Measurements from ENCODE around the gene LETM1.

Gene LETM1

DNA sequence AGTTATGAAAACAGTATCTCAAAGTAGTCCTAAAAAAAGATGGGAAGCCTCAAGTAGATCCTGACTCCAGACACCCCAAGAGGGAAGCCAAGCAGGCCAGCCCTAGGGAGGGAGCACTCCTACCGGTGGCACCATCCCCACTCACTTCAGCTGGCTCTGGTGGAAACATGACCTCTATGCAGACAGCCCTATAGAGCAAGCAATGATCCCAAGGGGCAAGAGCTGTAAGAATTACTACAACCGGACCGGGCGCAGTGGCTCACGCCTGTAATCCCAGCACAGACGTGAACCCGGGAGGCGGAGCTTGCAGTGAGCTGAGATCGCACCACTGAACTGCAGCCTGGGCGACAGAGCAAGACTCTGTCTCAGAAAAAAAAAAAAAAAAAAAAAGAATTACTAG, 5.7 kb downstream of the LETM1 start:
- no peak for TF ChIP-seq TAF1 (IDR thresholded peaks at IDR 0.05; ENCODE audit: borderline replicate concordance, insufficient read depth, low read length)
- no peak for TF ChIP-seq FOXP2 (optimal IDR thresholded peaks at IDR 0.05; ENCODE audit: borderline replicate concordance, extremely low read depth, extremely low read length, insufficient read depth)
- TF ChIP-seq REST (IDR thresholded peaks at IDR 0.05; ENCODE audit: insufficient read depth in 1 of 2, low read depth in 2 of 2, low read length in 2 of 2) = no peak
- TF ChIP-seq POLR2AphosphoS5 (IDR thresholded peaks at IDR 0.05; ENCODE audit: low read depth, low read length) = no peak
- TF ChIP-seq SIN3A (IDR thresholded peaks at IDR 0.05; ENCODE audit: borderline replicate concordance, insufficient read depth, low read length) = no peak

DNA sequence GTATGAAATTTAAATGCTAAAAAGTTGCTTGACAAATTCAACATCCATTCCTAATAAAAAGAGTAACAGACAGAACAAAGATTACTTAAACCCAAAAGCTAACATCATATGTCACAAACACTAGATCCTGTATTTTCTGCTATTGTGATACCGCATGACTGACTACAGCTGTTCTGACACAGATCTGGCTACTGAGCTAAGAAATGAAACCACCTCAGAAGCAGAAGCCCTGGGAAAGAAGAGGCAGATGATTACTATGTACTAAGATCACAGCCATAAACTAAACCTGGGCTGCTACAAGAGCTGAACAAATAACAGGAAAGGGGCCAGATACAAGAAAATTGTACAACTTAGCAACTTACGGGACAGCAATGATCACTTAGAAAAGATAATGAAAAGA, 9.4 kb downstream of the LETM1 start:
- TF ChIP-seq FOXP2 (optimal IDR thresholded peaks at IDR 0.05; ENCODE audit: borderline replicate concordance, extremely low read depth, extremely low read length, insufficient read depth) (no peak), POLR2AphosphoS5 (IDR thresholded peaks at IDR 0.05; ENCODE audit: low read depth, low read length) (no peak), SIN3A (IDR thresholded peaks at IDR 0.05; ENCODE audit: borderline replicate concordance, insufficient read depth, low read length) (no peak), TAF1 (IDR thresholded peaks at IDR 0.05; ENCODE audit: borderline replicate concordance, insufficient read depth, low read length) (no peak), REST (IDR thresholded peaks at IDR 0.05; ENCODE audit: insufficient read depth in 1 of 2, low read depth in 2 of 2, low read length in 2 of 2) (no peak)

DNA sequence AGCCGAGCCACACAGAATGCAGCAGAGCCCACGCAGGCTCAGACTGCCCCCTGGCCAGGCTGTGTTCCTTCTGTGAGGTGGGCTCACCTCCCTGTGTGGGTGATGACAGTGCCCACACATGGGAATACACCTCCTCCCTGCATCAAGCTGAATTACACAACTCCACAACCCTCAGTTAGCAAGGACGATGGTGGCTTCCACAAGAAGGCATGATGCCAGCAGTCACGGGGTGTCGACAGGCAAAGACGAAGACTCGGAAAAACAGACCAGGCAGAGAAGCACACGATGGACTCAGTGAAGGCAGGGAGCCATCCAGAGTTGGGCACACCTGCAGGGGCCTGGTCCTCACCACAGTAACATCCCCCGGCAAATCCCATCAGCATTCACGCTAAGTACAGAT, 12.1 kb downstream of the LETM1 start:
- TF ChIP-seq TAF1 (IDR thresholded peaks at IDR 0.05; ENCODE audit: borderline replicate concordance, insufficient read depth, low read length) (no peak), FOXP2 (optimal IDR thresholded peaks at IDR 0.05; ENCODE audit: borderline replicate concordance, extremely low read depth, extremely low read length, insufficient read depth) (no peak), SIN3A (IDR thresholded peaks at IDR 0.05; ENCODE audit: borderline replicate concordance, insufficient read depth, low read length) (no peak), POLR2AphosphoS5 (IDR thresholded peaks at IDR 0.05; ENCODE audit: low read depth, low read length) (no peak), REST (IDR thresholded peaks at IDR 0.05; ENCODE audit: insufficient read depth in 1 of 2, low read depth in 2 of 2, low read length in 2 of 2) (no peak)

DNA sequence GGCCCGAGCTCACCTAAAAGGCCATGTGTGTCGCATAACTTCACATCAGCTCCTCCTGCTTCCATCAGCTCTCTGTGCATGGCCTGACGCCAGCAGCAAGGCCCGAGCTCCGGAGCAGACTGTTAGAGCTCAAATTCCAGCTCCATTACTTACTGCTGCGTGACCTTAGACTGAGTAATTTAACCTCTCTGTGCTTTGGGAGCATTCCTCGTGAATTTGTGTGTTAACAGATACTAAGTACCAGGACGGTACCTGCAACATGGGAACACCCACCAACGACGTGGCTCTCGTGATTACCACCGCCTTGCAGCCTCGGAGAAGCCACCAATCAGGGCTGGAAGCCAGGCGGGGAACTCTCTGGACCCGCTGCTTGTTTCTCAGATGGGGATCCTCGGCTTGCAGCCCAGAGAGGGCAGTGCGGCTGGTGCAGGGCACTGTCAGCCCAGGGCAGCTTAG, 12.9 kb downstream of the LETM1 start:
- TF ChIP-seq FOXP2 (optimal IDR thresholded peaks at IDR 0.05; ENCODE audit: borderline replicate concordance, extremely low read depth, extremely low read length, insufficient read depth) (no peak), POLR2AphosphoS5 (IDR thresholded peaks at IDR 0.05; ENCODE audit: low read depth, low read length) (no peak), TAF1 (IDR thresholded peaks at IDR 0.05; ENCODE audit: borderline replicate concordance, insufficient read depth, low read length) (no peak), SIN3A (IDR thresholded peaks at IDR 0.05; ENCODE audit: borderline replicate concordance, insufficient read depth, low read length) (no peak), REST (IDR thresholded peaks at IDR 0.05; ENCODE audit: insufficient read depth in 1 of 2, low read depth in 2 of 2, low read length in 2 of 2) (no peak)

All from PFSK-1 (cell line).